ENCODE results near the gene RPL18.

DNA sequence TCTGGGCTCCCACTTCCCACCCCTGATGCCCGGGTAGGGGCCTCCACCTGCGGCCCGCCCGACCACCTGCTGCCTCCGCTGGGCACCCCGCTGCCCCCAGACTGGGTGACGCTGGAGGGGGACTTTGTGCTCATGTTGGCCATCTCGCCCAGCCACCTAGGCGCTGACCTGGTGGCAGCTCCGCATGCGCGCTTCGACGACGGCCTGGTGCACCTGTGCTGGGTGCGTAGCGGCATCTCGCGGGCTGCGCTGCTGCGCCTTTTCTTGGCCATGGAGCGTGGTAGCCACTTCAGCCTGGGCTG is 10.3 kb upstream of the RPL18 start:
- TF ChIP-seq CTCF (IDR thresholded peaks at IDR 0.05) = no peak
- TF ChIP-seq POLR2A (IDR thresholded peaks at IDR 0.05) = no peak

All from body of pancreas (tissue), 4 donors.